Activated CD8-positive, alpha-beta memory T cell treated with anti-CD3 and anti-CD28 coated beads for 4 hours (primary cell): Measurements from ENCODE around the gene GABARAP.
"Not testable (repeated sequence)": the region's sequence is repeated elsewhere in the genome, so short reads cannot be mapped to it uniquely, and the experiment has no call there.

ENCODE experiments used
- DNase-seq, 2 donors: peaks; one replicate each; pipeline ENCODE4 v3.0.0-alpha.2; 2020; ENCODE audit warnings: low read depth in 2 of 2

The GABARAP gene

DNA sequence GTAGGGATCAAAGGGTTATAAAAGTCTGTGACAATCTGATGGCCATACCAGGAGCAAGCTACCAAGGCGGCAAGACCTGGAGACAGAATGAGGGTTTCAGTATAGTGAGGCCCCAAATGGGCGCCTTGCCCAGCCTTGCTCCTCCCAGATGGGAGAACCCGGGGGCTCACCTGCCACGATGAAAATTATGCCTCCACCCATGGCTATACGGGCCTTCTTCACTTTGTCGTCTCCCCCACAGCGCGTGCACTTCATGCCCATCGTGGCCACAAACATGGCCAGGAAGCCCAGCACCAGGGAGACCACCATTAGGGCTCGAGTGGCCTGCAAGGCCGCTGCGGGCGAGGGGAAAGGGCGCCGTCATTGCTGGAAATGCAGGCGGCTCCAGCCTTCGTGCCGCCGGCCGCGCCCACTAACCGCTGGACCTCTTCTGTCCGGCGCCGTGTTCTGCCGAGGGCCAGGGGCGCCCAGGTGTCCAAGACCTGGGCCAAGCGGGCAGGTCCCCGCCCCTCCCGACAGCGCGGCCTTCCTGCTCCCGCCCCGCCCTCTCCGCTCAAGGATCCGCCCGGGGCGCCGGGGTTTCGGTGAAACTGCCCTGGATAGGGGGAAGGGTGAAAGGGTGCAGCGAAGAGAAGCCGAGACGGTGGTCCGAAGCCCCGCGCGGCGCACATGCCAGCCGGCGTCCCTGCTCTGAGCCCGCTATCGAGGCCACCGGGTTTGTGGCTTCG lies 18.6 kb upstream of the GABARAP start:
- DNase-seq = no peak

DNA sequence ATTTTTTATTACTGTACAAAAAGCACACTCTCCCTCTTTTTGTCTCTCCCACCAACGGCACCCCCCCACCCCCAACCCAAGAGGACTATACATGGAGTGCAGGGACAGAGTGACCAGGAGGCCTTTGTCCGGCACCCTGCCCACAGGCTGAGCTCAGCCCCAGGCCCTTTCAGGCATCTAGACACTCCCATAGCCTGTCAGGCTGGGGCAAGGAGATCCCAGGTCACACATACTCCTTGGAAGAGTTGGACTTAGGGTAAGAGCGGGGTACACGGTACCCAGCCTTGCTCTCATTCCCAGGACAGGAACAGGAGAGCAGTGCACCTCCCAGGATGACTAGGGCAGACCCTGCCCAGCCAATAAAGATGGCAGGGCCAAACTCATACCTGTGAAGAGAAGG lies 17.9 kb upstream of the GABARAP start:
- DNase-seq = no peak

DNA sequence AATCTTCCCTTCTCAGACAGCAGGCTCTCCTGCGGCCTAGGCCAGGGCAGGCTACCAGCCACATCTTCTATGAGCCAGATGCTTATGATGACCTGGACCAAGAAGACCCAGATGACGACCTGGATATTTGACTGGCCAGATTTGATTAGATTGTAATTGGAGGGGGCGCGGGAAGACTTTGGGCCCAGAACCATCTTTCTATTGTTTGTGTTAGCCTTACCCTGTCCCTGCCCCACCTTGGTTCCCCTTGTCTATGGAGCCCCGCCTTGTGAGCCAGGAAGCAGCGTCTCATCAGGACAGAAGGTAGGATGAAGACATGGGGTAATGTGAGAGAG lies 17.3 kb upstream of the GABARAP start:
- no peak for DNase-seq

- DNase-seq = no peak
These were observed 16.7 kb upstream of the GABARAP start for GRCh38 chr17:7258731-7259554.

GRCh38 chr17:7256766-7257456 lies 14.7 kb upstream of the GABARAP start:
- DNase-seq = no peak

- no peak for DNase-seq
These were observed 12.3 kb upstream of the GABARAP start for GRCh38 chr17:7254511-7254910.

- no peak for DNase-seq
These were observed 10.8 kb upstream of the GABARAP start for GRCh38 chr17:7253082-7253481.

DNA sequence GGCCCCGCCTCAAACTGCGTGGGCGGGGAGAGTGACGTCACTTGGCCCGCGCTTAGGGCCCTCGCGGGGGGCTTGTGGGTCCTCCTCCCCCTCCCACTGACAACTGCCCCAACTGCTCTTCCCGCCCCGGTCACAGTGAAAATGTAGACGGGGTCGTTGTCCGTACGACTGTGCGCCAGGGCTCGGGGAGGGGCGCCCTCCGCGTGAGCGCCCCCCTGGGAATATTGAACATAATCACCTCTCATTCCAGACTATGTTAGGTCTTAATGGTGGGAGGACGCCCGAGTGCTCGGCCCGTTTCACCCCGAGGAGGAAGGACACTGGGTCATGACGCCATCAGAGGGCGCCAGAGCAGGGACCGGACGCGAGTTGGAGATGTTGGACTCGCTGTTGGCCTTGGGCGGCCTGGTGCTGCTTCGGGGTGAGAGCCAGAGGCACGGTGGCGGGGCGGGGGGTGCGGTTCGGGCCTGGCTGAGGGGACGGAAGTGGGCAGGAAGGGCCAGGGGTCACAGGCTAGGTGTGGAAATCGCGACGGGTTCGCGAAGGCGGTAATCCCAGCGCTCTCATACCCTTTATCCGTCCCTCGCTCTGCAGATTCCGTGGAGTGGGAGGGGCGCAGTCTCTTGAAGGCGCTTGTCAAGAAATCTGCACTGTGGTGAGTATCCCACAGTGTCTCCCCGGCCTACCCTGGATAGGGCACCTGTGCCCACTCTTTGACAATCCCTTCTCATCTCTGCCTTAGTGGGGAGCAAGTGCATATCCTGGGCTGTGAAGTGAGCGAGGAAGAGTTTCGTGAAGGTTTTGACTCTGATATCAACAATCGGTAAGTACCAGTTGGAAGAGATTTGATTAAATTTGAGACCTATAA lies 10.2 kb upstream of the GABARAP start, which contains the start of gene ELP5:
ELP5 (plus strand) TSS at position 40 of the 868 bp plus-strand sequence; CDS start at position 376, 336 bp downstream.
- peak; percentile 68 to 75 for DNase-seq

DNA sequence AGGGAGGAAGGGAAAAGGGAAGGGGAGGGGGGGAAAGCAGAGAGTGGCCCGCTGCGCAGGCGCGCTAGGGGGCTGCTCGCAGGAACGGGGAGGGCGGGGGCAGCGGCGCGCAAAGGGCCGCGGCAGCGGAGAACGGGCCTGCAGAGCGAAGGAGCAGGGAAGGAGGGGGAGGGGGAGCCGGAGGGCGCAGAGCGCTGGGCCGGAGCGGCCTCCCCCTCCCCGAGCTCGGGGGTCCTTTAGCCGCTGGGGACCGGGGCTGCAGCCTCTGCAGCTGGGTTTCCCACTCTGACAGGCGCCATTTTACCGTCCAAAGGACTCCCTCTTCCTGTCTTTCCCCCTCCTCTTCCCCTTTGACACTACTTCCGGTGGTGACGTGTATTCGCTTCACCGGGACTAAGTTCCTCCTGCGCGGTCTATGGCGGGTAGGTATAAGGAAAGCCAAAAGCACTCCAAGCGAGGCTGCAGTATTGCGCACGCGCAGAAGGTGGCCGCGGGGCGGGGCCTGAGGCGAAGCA lies 9.5 kb upstream of the GABARAP start, which contains the start of gene CTDNEP1:
CTDNEP1 (minus strand) TSS at position 74 of the 515 bp plus-strand sequence. CDS start 438 bp downstream, outside the sequence.
- DNase-seq = peak; percentile 99

GRCh38 chr17:7250695-7251627 lies 8.7 kb upstream of the GABARAP start:
- DNase-seq = no peak

- DNase-seq = no peak
These were observed 7.6 kb upstream of the GABARAP start for GRCh38 chr17:7249830-7250229.

DNA sequence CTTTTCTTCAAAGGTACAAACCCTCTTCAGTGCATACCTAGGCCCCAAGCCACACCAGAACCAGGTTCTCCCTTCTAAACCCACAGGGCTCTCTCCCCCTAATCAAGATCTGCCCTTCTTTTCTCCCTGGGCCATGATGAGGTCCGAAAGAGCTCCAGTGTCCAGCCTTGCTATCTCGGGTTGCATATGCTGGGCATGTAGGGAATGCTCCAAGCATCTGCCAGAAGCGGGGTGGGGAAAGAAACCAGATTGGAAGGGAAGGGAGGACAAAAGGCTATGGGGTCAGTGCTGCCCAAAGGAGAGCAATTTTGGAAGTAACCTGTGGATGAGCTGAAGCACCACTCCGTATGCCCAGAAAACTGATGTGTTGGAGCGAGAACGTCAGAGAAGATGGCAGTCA lies 7.0 kb upstream of the GABARAP start:
- DNase-seq = no peak

- DNase-seq = no peak
These were observed 6.5 kb upstream of the GABARAP start for GRCh38 chr17:7248796-7249195.

DNA sequence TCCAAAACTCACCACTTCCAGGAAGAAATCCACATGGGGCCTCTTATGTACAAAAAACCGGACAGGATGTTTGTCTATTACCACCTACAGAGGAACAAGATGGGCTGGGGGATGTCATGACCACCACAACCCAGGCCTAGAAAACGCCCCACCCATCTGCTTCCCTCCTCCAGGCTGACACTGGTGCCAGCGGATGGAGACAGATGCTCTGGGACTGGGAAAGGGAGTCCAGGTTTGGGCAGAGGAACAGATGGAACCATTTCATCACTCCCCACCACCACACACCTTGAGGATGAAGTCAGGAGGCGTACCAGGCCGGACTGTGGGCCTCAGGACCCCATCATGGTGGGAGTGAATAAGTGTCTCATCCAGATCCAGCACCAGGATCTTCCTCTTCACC lies 4.5 kb upstream of the GABARAP start:
- DNase-seq = no peak

DNA sequence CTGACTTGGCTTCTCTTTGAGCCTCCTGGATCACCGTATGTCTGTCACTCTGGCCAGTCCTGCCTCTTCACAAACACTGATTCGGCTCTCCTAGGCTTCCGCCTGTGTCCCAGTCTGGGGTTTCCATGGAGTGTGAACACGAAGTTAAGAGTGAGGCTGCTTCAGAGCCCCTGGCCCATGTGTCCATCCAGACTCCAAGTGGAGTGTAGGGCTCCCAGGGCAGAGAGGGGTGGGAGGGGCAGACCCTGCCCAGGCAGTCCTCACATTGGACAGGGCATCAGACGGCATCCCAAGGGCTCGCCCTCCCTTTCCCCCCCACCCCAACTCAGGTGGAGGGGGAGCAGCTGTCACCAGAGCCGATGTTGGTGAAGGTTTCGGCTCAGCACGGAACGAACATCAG lies 1.6 kb upstream of the GABARAP start:
- not testable (repeated sequence) for DNase-seq

DNA sequence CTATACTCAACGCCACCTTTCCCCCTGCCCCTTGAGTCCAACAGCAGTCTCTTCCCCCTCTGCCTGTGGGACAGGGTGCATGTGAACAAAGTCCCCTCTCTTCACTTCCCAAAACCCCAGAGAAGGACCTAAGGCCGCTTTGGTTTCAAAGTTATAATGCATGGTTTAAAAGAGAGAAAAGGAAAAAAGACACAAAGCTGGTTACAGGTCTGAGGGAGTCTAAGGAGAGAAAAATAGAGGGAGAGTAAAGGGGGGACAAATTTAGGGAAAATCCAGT lies 1.1 kb upstream of the GABARAP start:
- DNase-seq = no peak

GRCh38 chr17:7242717-7243452 lies 636 bp upstream of the GABARAP start:
- peak; percentile 85 to 87 for DNase-seq

DNA sequence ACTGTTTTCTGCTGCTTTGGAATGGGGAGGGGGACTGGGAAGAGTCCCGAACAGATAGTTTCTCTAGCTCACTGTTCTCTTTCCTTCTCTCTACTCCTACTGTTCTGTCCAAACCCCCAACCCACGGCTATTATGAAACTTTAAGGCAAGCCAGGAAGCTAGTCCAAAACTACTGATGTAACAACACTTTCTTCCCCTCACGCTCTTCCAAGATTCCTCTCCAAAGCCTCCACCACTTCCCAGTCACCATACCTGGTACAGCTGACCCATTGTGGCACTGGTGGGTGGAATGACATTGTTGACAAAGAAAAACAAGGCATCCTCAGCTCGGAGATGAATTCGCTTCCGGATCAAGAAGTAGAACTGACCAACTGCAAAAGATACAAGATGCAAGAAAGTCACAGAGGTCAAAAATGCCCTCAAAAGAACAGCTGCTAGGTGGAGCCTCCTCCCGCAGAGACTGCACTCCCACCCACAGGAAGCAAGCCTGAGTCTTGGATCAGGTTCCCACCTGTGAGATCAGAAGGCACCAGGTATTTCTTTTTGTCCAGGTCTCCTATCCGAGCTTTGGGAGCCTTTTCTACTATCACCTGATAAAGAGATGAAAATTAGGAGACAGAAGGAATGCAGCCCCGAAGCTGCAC lies 1.0 kb downstream of the GABARAP start:
- no peak for DNase-seq

GRCh38 chr17:7240375-7240774 lies 1.9 kb downstream of the GABARAP start:
- DNase-seq = no peak
